Omental fat pad (tissue), 4 donors: ENCODE results near the gene SPATA4. TPM values are rescaled to one million over a fixed set of nuclear protein-coding genes. Genes with fewer than 3 reads are reported as not detected.

Experiments used
- ATAC-seq: fragments of 150-250 bp; one replicate; pipeline ENCODE4 v1.9.1; 2016; ENCODE audit warnings: mild to moderate bottlenecking, moderate library complexity; ENCODE audit not compliant: low FRiP score
- DNase-seq: peaks from one replicate; pipeline ENCODE4 v3.0.0-alpha.2; 2019; ENCODE audit warnings: low spot score
- CTCF ChIP-seq, 3 donors: fragments of 450-650 bp; IDR thresholded peaks; one replicate each; pipeline ENCODE4 v1.5.1; 2016 to 2017; ENCODE audit warnings: antibody characterized with exemption in 3 of 3, mild to moderate bottlenecking in 3 of 3, moderate library complexity in 2 of 3
- total RNA-seq, 4 donors: library from RNA; depleted of rRNA; stranded (reverse); fragments of >200 nt; gene quantifications; one replicate each; pipeline ENCODE4 v1.1.0, GENCODE V29; 2016

SPATA4 gene
- total RNA-seq, 4 donors from 2014 or later: not detected

- no peak for TF ChIP-seq CTCF (IDR thresholded peaks at IDR 0.05)
- DNase-seq (no peak), ATAC-seq (no peak)
Measured at GRCh38 chr4:176210101-176210500, 14.7 kb upstream of the SPATA4 start.

GRCh38 chr4:176209535-176209934 lies 14.2 kb upstream of the SPATA4 start:
- no peak for ATAC-seq
- no peak for DNase-seq
- TF ChIP-seq CTCF (IDR thresholded peaks at IDR 0.05): no peak

GRCh38 chr4:176207839-176208238 lies 12.5 kb upstream of the SPATA4 start:
- no peak for TF ChIP-seq CTCF (IDR thresholded peaks at IDR 0.05)
- no peak for ATAC-seq

GRCh38 chr4:176205299-176205698 lies 9.9 kb upstream of the SPATA4 start:
- TF ChIP-seq CTCF (IDR thresholded peaks at IDR 0.05): no peak
- ATAC-seq (no peak), DNase-seq (no peak)

More at GRCh38 chr4:176207839-176208238, 12.5 kb upstream of the SPATA4 start:
- DNase-seq: no peak

GRCh38 chr4:176198316-176198903 lies 3.0 kb upstream of the SPATA4 start:
- no peak for TF ChIP-seq CTCF (IDR thresholded peaks at IDR 0.05)
- no peak for DNase-seq
- ATAC-seq: no peak

GRCh38 chr4:176193938-176194337 lies 1.4 kb downstream of the SPATA4 start:
- no peak for TF ChIP-seq CTCF (IDR thresholded peaks at IDR 0.05)
- ATAC-seq: no peak
- no peak for DNase-seq

GRCh38 chr4:176193126-176193525 lies 2.3 kb downstream of the SPATA4 start:
- TF ChIP-seq CTCF (IDR thresholded peaks at IDR 0.05): no peak
- DNase-seq: no peak
- ATAC-seq: no peak
